Fibroblast of lung (primary cell): Measurements from ENCODE around the gene KCNK18. TPM values are rescaled to one million over a fixed set of nuclear protein-coding genes. Genes with fewer than 3 reads are reported as not detected.

Experiments used
- DNase-seq, 2 donors: peaks; one replicate each; pipeline versions ENCODE4 v3.0.0 to v3.0.0-alpha.2; 2010; ENCODE audit warnings: low read depth in 2 of 2
- H2AFZ ChIP-seq: 2 replicates; pipeline ENCODE4 v1.5.1; 2012; ENCODE audit warnings: low read length, control low read depth, inconsistent platforms
- H3K27ac ChIP-seq: 2 replicates; pipeline ENCODE4 v1.5.1; 2011; ENCODE audit warnings: low read length, control low read depth; ENCODE audit not compliant: insufficient read depth
- H3K27me3 ChIP-seq: 2 replicates; pipeline ENCODE4 v1.5.1; 2011; ENCODE audit warnings: mild to moderate bottlenecking, low read length; ENCODE audit not compliant: control insufficient read depth, insufficient read depth
- H3K36me3 ChIP-seq: 2 replicates; pipeline ENCODE4 v1.5.1; 2011; ENCODE audit warnings: low read length; ENCODE audit not compliant: control insufficient read depth, insufficient read depth
- H3K4me1 ChIP-seq: 2 replicates; pipeline ENCODE4 v1.5.1; 2011; ENCODE audit warnings: low read length; ENCODE audit not compliant: control insufficient read depth, insufficient read depth; ENCODE audit errors: extremely low read depth
- H3K4me2 ChIP-seq: 2 replicates; pipeline ENCODE4 v1.5.1; 2011; ENCODE audit warnings: low read length, control low read depth; ENCODE audit not compliant: insufficient read depth; ENCODE audit errors: extremely low read depth
- H3K4me3 ChIP-seq, 4 experiments: fragments of 200-600 bp in 1 of 4; sonication (generic) in 1 of 4; replicated peaks in 1 of 4; 2 replicates each; pipeline ENCODE4 v1.5.1; 2011 to 2016; ENCODE audit warnings: low read length in 4 of 4, low read depth in 3 of 4, mild to moderate bottlenecking in 3 of 4, control low read depth in 2 of 4, inconsistent platforms in 1 of 4, mixed read lengths in 1 of 4; ENCODE audit not compliant: insufficient read depth in 1 of 4; ENCODE audit errors: control extremely low read depth in 1 of 4
- H3K79me2 ChIP-seq: 2 replicates; pipeline ENCODE4 v1.5.1; 2012; ENCODE audit warnings: mild to moderate bottlenecking, low read length, inconsistent platforms; ENCODE audit not compliant: control insufficient read depth, insufficient read depth
- H3K9ac ChIP-seq: 2 replicates; pipeline ENCODE4 v1.5.1; 2011; ENCODE audit warnings: mild to moderate bottlenecking, low read length, control low read depth; ENCODE audit not compliant: insufficient read depth
- H3K9me3 ChIP-seq: 2 replicates; pipeline ENCODE4 v1.5.1; 2012; ENCODE audit warnings: low read depth, low read length; ENCODE audit not compliant: control insufficient read depth, insufficient read depth
- H4K20me1 ChIP-seq: 2 replicates; pipeline ENCODE4 v1.5.1; 2011; ENCODE audit warnings: low read length; ENCODE audit not compliant: control insufficient read depth, insufficient read depth; ENCODE audit errors: extremely low read depth
- CTCF ChIP-seq, 2 donors: IDR thresholded peaks in 1 of 2; conservative IDR thresholded peaks in 1 of 2; 1 replicate in 1 of 2; 2 replicates in 1 of 2; pipeline ENCODE4 v1.5.1; 2011 to 2012; ENCODE audit warnings: low read length in 2 of 2, control low read depth in 1 of 2, inconsistent platforms in 1 of 2, low read depth in 1 of 2, mild to moderate bottlenecking in 1 of 2
- EZH2 ChIP-seq: IDR thresholded peaks from 2 replicates; pipeline ENCODE4 v1.5.1; 2012; ENCODE audit warnings: low read length, control low read depth, mild to moderate bottlenecking; ENCODE audit errors: missing control alignments
- polyA plus RNA-seq, 2 donors: library from polyadenylated mRNA; depleted of rRNA in 1 of 2; stranded (reverse) in 1 of 2; unstranded in 1 of 2; fragments of >200 nt; gene quantifications; 2 replicates each; pipeline ENCODE4 v1.2.1, GENCODE V29; 2011 to 2012; ENCODE audit warnings: missing spikeins in 1 of 2
- total RNA-seq: library from RNA; depleted of rRNA; stranded (reverse); fragments of >200 nt; gene quantifications from 2 replicates; pipeline ENCODE4 v1.2.1, GENCODE V29; 2014

Gene KCNK18
- total and polyA plus RNA-seq, 2 donors (not counting 1 experiment from before 2014, with no cell fraction given): not detected

DNA sequence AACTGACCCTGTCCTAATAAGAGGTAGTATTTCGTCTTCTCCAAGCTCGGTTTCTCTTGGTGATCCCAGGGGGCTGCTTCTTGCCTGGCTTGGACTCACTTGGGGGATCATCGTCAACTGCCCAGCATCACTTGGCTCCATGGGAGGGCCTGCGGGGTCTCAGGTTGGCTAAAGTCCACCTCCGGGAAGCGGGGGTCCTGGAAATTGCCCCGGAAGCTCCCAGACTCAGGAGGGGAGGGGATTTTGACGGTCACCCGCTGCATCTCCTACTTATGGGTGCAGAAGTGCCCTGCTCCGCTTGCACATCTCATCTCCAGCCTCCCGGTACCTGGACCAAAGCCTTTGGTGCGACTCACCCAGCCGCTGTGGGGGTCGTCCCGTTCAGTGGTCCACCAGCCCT is 18.7 kb downstream of the KCNK18 start:
- H3K4me2 ChIP-seq: no peak overlapping the region
- no peak overlapping the region for H3K27ac ChIP-seq
- H3K4me1 ChIP-seq: no peaks in the 10 kb centered on the region
- TF ChIP-seq EZH2 (no peak), CTCF (conservative IDR thresholded peaks at IDR 0.05 in 1 of 2, IDR thresholded peaks at IDR 0.05 in 1 of 2; ENCODE audit: low read depth in 1 of 2, low read length in 2 of 2) (no peak)
- H3K9ac ChIP-seq: no peak overlapping the region
- no peaks in the 10 kb centered on the region for H3K27me3 ChIP-seq
- peak overlapping the region in 1 of 4 experiments; percentile 64 for H3K4me3 ChIP-seq
- H3K36me3 ChIP-seq: no peaks in the 10 kb centered on the region
- no peaks in the 10 kb centered on the region for H3K79me2 ChIP-seq
- no peaks in the 10 kb centered on the region for H3K9me3 ChIP-seq
- H2AFZ ChIP-seq: peak overlapping the region; percentile 59
- H4K20me1 ChIP-seq: no peaks in the 10 kb centered on the region
- DNase-seq: no peak

DNA sequence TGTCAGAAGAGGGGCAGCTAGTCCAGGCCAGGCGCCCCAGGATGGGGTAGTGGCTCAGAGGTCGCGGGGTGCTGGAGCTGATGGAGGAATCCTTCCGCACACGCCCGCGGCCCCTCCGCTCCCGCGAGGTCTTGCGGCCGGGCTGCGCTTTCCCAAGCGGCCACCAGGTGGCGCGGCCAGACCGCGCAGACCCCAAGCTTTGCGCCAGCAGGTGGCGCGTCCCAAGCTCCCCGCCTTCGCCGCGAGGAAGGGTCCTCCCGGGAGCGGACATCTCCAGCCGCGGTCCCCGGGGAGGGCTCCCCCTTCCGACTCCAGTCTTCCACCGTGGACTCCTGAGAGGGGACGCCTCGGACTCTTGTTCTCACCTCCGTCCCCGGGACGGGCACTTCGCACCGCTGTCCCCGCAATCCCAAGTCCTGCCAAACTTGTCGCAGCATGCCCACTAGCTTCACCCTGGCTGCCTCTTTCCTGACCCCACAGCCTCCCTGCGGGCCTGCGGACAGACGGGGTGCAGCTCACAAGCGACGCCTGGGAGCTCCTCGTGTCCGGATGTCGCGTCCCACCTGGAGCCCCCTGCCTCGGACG is 19.4 kb downstream of the KCNK18 start:
- H3K36me3 ChIP-seq: no peaks in the 10 kb centered on the region
- DNase-seq: peak; percentile 58 to 63

DNA sequence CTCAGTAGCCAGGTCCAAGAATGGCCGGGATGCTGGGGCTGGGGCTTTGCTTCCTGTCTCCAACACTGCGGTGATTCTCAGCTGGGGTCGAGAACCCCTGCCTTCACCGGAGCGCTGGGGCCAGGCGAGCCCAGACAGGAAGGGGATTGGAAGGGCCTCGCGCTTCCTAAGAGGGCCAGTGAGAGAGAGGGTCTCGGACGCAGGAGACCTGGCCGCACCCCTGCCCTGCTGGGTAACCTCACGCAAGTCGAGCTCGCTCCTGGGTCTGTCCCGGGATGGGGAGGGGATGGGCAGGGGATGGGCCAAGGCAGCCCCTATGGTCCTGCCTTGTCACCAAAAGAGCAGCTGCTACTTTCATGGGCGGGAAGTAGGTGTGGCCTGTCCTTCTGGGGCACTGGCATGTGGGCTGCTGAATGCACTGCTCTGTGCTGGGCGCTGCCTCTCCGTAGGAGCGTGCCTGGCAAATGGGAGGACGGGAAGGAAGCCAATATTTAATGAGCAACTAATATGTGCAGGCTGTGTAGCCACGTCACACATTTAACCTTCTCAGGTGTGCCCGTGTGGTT is 20.0 kb downstream of the KCNK18 start:
- H3K27ac ChIP-seq: no peak overlapping the region
- H3K4me2 ChIP-seq: peak overlapping the region; percentile 95
- no peaks in the 10 kb centered on the region for H4K20me1 ChIP-seq
- H3K36me3 ChIP-seq: no peaks in the 10 kb centered on the region
- H3K9me3 ChIP-seq: no peaks in the 10 kb centered on the region
- TF ChIP-seq EZH2 (no peak), CTCF (conservative IDR thresholded peaks at IDR 0.05 in 1 of 2, IDR thresholded peaks at IDR 0.05 in 1 of 2; ENCODE audit: low read depth in 1 of 2, low read length in 2 of 2) (no peak)
- H3K9ac ChIP-seq: peak overlapping the region; percentile 4
- no peaks in the 10 kb centered on the region for H3K79me2 ChIP-seq
- H3K4me1 ChIP-seq: no peaks in the 10 kb centered on the region
- no peaks in the 10 kb centered on the region for H3K27me3 ChIP-seq
- DNase-seq: peak in 1 of 2 donors; percentile 3
- H2AFZ ChIP-seq: peak overlapping the region; percentile 81
- peak overlapping the region; percentile 45 to 64 (median 55) for H3K4me3 ChIP-seq

More for the DNA sequence above, 19.4 kb downstream of the KCNK18 start:
- no peaks in the 10 kb centered on the region for H3K9me3 ChIP-seq
- H4K20me1 ChIP-seq: no peaks in the 10 kb centered on the region
- H3K9ac ChIP-seq: peak overlapping the region; percentile 16
- H3K4me1 ChIP-seq: no peaks in the 10 kb centered on the region
- peak; percentile 97 to 100 for TF ChIP-seq CTCF (conservative IDR thresholded peaks at IDR 0.05 in 1 of 2, IDR thresholded peaks at IDR 0.05 in 1 of 2; ENCODE audit: low read depth in 1 of 2, low read length in 2 of 2)
- TF ChIP-seq EZH2: no peak
- H3K4me3 ChIP-seq: peak overlapping the region; percentile 45 to 64 (median 55)
- no peaks in the 10 kb centered on the region for H3K79me2 ChIP-seq
- peak overlapping the region; percentile 81 for H2AFZ ChIP-seq
- no peaks in the 10 kb centered on the region for H3K27me3 ChIP-seq
- H3K27ac ChIP-seq: no peak overlapping the region
- H3K4me2 ChIP-seq: peak overlapping the region; percentile 95
